WTC11 (cell line): ENCODE measurements around the gene CD163. TPM values are rescaled to one million over a fixed set of nuclear protein-coding genes. Genes with fewer than 3 reads are reported as not detected.

Experiments
- ATAC-seq: fragments of 200-7000 bp; cut with Tn5 transposase; 2 replicates; pipeline ENCODE4 v1.10.0; 2021; ENCODE audit warnings: mild to moderate bottlenecking, moderate library complexity
- CTCF ChIA-PET: fragments of 300-600 bp; sonication (Branson Sonifier 250); formaldehyde crosslinking; loops from one replicate; lab custom pipeline; 2021; ENCODE audit warnings: antibody characterized with exemption; lab: Charles Lee
- POLR2A ChIA-PET: fragments of 350-600 bp; sonication (Branson Sonifier 250); formaldehyde crosslinking; loops from one replicate; lab custom pipeline; 2021; ENCODE audit warnings: antibody characterized with exemption; lab: Charles Lee
- DNase-seq: peaks from one replicate; pipeline ENCODE4 v3.0.0; 2021; ENCODE audit warnings: low spot score
- H3K27ac Mint-ChIP-seq: 2 replicates; pipeline ENCODE4 v1.8.0; 2021; ENCODE audit warnings: mixed read lengths
- H3K27me3 Mint-ChIP-seq: 2 replicates; pipeline ENCODE4 v1.8.0; 2021; ENCODE audit warnings: low read depth, mild to moderate bottlenecking, moderate library complexity, mixed read lengths
- H3K36me3 Mint-ChIP-seq: 2 replicates; pipeline ENCODE4 v1.8.0; 2021; ENCODE audit warnings: mixed read lengths
- H3K4me1 Mint-ChIP-seq: 2 replicates; pipeline ENCODE4 v1.8.0; 2022; ENCODE audit warnings: mixed read lengths
- H3K4me3 Mint-ChIP-seq: 2 replicates; pipeline ENCODE4 v1.8.0; 2021; ENCODE audit warnings: mild to moderate bottlenecking, moderate library complexity, mixed read lengths
- H3K9me3 Mint-ChIP-seq: 2 replicates; pipeline ENCODE4 v1.8.0; 2021; ENCODE audit warnings: mixed read lengths
- AFF4 ChIP-seq: sonication (generic); formaldehyde crosslinking; IDR thresholded peaks from 2 replicates; pipeline ENCODE4 v1.8.1; 2023; ENCODE audit warnings: mild to moderate bottlenecking, missing genetic modification reagents, borderline replicate concordance
- ATF3 ChIP-seq: sonication (generic); formaldehyde crosslinking; conservative IDR thresholded peaks from 2 replicates; pipeline ENCODE4 v1.8.1; 2022; ENCODE audit warnings: mild to moderate bottlenecking, missing genetic modification reagents
- ATF6 ChIP-seq: sonication (generic); formaldehyde crosslinking; IDR thresholded peaks from 2 replicates; pipeline ENCODE4 v1.8.1; 2023; ENCODE audit warnings: mild to moderate bottlenecking, missing genetic modification reagents
- ETV6 ChIP-seq: sonication (generic); formaldehyde crosslinking; IDR thresholded peaks from 2 replicates; pipeline ENCODE4 v1.8.1; 2022; ENCODE audit warnings: mild to moderate bottlenecking, missing genetic modification reagents
- FOXP4 ChIP-seq: sonication (generic); formaldehyde crosslinking; IDR thresholded peaks from 2 replicates; pipeline ENCODE4 v1.8.0; 2022; ENCODE audit warnings: mild to moderate bottlenecking, missing genetic modification reagents
- GRHL2 ChIP-seq: fragments of 250-450 bp; sonication (Bioruptor Pico); IDR thresholded peaks from 2 replicates; pipeline ENCODE4 v1.8.0; 2022; ENCODE audit warnings: mild to moderate bottlenecking, moderate library complexity; ENCODE audit not compliant: insufficient replicate concordance, severe bottlenecking
- HMGA2 ChIP-seq: fragments of 250-450 bp; sonication (Bioruptor Pico); IDR thresholded peaks from 2 replicates; pipeline ENCODE4 v1.4.0; 2021; ENCODE audit warnings: mild to moderate bottlenecking, moderate library complexity
- PRDM15 ChIP-seq: sonication (generic); formaldehyde crosslinking; IDR thresholded peaks from 2 replicates; pipeline ENCODE4 v1.8.0; 2022; ENCODE audit warnings: missing genetic modification reagents
- PREB ChIP-seq: sonication (generic); formaldehyde crosslinking; IDR thresholded peaks from 2 replicates; pipeline ENCODE4 v1.8.1; 2022; ENCODE audit warnings: mild to moderate bottlenecking, missing genetic modification reagents, moderate library complexity, borderline replicate concordance
- TEAD4 ChIP-seq: sonication (generic); formaldehyde crosslinking; IDR thresholded peaks from 2 replicates; pipeline ENCODE4 v1.8.0; 2022; ENCODE audit warnings: mild to moderate bottlenecking, missing genetic modification reagents
- ZNF232 ChIP-seq: sonication (generic); formaldehyde crosslinking; IDR thresholded peaks from 2 replicates; pipeline ENCODE4 v1.8.0; 2022; ENCODE audit warnings: mild to moderate bottlenecking, missing genetic modification reagents
- ZNF423 ChIP-seq: fragments of 250-450 bp; sonication (Bioruptor Pico); IDR thresholded peaks from 2 replicates; pipeline ENCODE4 v2.1.2; 2022; ENCODE audit warnings: mild to moderate bottlenecking, moderate library complexity
- total RNA-seq: library from RNA; stranded (reverse); gene quantifications from 3 replicates; pipeline ENCODE4 v1.2.3, GENCODE V29; 2021

CD163 gene
- total RNA-seq, 1 experiment from 2014 or later, result 0.77 TPM

- no peaks in the 10 kb centered on the region for H3K36me3 Mint-ChIP-seq
- H3K4me3 Mint-ChIP-seq, result no peak overlapping the region
- TF ChIP-seq FOXP4 (CRISPR knock-in tag) (no peak), AFF4 (CRISPR knock-in tag) (no peak), ATF6 (no peak), PRDM15 (CRISPR knock-in tag) (no peak), HMGA2 (CRISPR knock-in tag) (no peak), PREB (CRISPR knock-in tag) (no peak), GRHL2 (CRISPR knock-in tag) (no peak), ZNF232 (CRISPR knock-in tag) (no peak), TEAD4 (CRISPR knock-in tag) (no peak), ATF3 (CRISPR knock-in tag) (no peak), ETV6 (no peak), ZNF423 (CRISPR knock-in tag) (no peak)
- ATAC-seq (no peak), DNase-seq (no peak)
- H3K27ac Mint-ChIP-seq, result no peak overlapping the region
- CTCF ChIA-PET, result interaction anchor here (0.7 kb wide), 1 partner anchor 520 kb away, joined by 3 read pairs; no protein-coding TSS in a partner anchor
- H3K27me3 Mint-ChIP-seq, result no peaks in the 10 kb centered on the region
- POLR2A ChIA-PET, result interaction anchor here (0.6 kb wide), 1 partner anchor 111 kb away, joined by 4 read pairs; no protein-coding TSS in a partner anchor
- H3K4me1 Mint-ChIP-seq, result peaks cover 9% of the 10 kb centered on the region
- peaks cover 13% of the 10 kb centered on the region for H3K9me3 Mint-ChIP-seq
Observed at GRCh38 chr12:7542046-7542445, 38.5 kb upstream of the CD163 start.
